ENCODE measurements around the gene DYNLT1.

Gene DYNLT1

DNA sequence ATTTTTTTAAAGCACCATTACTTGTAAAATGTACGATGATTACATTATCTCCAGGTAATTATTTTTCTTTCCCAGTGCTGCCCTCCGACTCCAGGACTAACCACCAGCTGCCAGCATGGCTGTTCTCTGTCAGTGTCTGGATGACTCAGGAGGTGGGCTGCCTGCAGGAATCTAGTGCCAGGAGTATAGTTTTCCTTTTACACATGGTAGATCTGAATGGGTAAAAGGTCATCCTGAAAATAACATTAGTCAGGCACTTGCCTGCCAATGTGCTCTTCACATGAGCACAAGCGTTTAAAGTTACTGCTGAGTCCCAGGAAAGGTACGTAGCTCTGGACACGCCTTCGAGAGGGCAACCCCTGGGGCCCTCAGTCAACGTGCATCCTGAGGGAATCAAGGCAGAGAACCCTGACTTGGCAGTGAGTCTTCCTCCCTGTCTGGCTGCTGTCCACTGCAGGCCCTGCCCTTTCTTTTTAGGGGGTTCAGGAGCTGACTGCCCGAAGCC lies 2.4 kb downstream of the DYNLT1 start:
- no peak for TF ChIP-seq NFIC (IDR thresholded peaks at IDR 0.05)
- TF ChIP-seq, protein P1, sequence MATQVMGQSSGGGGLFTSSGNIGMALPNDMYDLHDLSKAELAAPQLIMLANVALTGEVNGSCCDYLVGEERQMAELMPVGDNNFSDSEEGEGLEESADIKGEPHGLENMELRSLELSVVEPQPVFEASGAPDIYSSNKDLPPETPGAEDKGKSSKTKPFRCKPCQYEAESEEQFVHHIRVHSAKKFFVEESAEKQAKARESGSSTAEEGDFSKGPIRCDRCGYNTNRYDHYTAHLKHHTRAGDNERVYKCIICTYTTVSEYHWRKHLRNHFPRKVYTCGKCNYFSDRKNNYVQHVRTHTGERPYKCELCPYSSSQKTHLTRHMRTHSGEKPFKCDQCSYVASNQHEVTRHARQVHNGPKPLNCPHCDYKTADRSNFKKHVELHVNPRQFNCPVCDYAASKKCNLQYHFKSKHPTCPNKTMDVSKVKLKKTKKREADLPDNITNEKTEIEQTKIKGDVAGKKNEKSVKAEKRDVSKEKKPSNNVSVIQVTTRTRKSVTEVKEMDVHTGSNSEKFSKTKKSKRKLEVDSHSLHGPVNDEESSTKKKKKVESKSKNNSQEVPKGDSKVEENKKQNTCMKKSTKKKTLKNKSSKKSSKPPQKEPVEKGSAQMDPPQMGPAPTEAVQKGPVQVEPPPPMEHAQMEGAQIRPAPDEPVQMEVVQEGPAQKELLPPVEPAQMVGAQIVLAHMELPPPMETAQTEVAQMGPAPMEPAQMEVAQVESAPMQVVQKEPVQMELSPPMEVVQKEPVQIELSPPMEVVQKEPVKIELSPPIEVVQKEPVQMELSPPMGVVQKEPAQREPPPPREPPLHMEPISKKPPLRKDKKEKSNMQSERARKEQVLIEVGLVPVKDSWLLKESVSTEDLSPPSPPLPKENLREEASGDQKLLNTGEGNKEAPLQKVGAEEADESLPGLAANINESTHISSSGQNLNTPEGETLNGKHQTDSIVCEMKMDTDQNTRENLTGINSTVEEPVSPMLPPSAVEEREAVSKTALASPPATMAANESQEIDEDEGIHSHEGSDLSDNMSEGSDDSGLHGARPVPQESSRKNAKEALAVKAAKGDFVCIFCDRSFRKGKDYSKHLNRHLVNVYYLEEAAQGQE (IDR thresholded peaks at IDR 0.05; ENCODE audit: low read depth) = no peak
- no peak for TF ChIP-seq ZBTB7A (IDR thresholded peaks at IDR 0.05; ENCODE audit: low read depth)
- TF ChIP-seq FOXM1 (IDR thresholded peaks at IDR 0.05; ENCODE audit: borderline replicate concordance, low read depth) = no peak
- TF ChIP-seq USF1 (IDR thresholded peaks at IDR 0.05) = no peak
- no peak for TF ChIP-seq CREB1 (IDR thresholded peaks at IDR 0.05; ENCODE audit: low read depth)
- TF ChIP-seq TEAD4 (IDR thresholded peaks at IDR 0.05) = no peak
- TF ChIP-seq RAD21 (IDR thresholded peaks at IDR 0.05; ENCODE audit: low read depth) = no peak
- no peak for TF ChIP-seq EGR1 (IDR thresholded peaks at IDR 0.05)
- no peak for TF ChIP-seq CEBPB (IDR thresholded peaks at IDR 0.05)
- TF ChIP-seq TAF1 (IDR thresholded peaks at IDR 0.05; ENCODE audit: low read depth) = no peak
- TF ChIP-seq TCF12 (IDR thresholded peaks at IDR 0.05; ENCODE audit: low read depth) = no peak
- TF ChIP-seq EP300 (IDR thresholded peaks at IDR 0.05; ENCODE audit: borderline replicate concordance) = no peak
- TF ChIP-seq MAX (IDR thresholded peaks at IDR 0.05) = no peak

DNA sequence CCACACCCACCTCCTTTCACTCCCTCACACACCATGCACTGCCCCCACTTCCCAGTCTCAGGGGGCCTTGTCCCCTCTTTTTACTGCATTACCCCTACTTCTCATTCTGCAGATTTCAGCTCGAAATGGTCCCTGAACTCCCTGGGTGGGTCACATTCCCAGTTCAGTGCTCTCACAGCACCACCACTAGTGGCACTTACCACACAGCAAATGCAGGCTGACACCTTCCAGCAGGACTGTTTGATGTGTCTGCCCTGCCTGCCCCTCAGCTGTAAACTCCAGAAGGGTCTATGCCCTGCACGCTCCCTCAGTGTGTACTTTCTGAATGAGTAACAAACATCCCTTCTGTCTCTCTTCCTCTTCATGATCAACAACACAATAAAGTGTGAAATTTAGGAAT lies 4.0 kb downstream of the DYNLT1 start:
- no peak for TF ChIP-seq ZBTB7A (IDR thresholded peaks at IDR 0.05; ENCODE audit: low read depth)
- TF ChIP-seq, protein P1 (IDR thresholded peaks at IDR 0.05; ENCODE audit: low read depth) = no peak
- no peak for TF ChIP-seq EGR1 (IDR thresholded peaks at IDR 0.05)
- TF ChIP-seq TCF12 (IDR thresholded peaks at IDR 0.05; ENCODE audit: low read depth) = no peak
- TF ChIP-seq CEBPB (IDR thresholded peaks at IDR 0.05) = no peak
- TF ChIP-seq EP300 (IDR thresholded peaks at IDR 0.05; ENCODE audit: borderline replicate concordance) = no peak
- no peak for TF ChIP-seq NFIC (IDR thresholded peaks at IDR 0.05)
- TF ChIP-seq USF1 (IDR thresholded peaks at IDR 0.05) = no peak
- no peak for TF ChIP-seq RAD21 (IDR thresholded peaks at IDR 0.05; ENCODE audit: low read depth)
- no peak for TF ChIP-seq YY1 (IDR thresholded peaks at IDR 0.05; ENCODE audit: low read depth)
- TF ChIP-seq TAF1 (IDR thresholded peaks at IDR 0.05; ENCODE audit: low read depth) = no peak
- TF ChIP-seq TEAD4 (IDR thresholded peaks at IDR 0.05) = no peak
- TF ChIP-seq FOXM1 (IDR thresholded peaks at IDR 0.05; ENCODE audit: borderline replicate concordance, low read depth) = no peak
- no peak for TF ChIP-seq CREB1 (IDR thresholded peaks at IDR 0.05; ENCODE audit: low read depth)
- TF ChIP-seq MAX (IDR thresholded peaks at IDR 0.05) = no peak

- no peak for TF ChIP-seq CEBPB (IDR thresholded peaks at IDR 0.05)
- TF ChIP-seq, protein P1 (IDR thresholded peaks at IDR 0.05; ENCODE audit: low read depth) = no peak
- TF ChIP-seq USF1 (IDR thresholded peaks at IDR 0.05) = no peak
- no peak for TF ChIP-seq FOXM1 (IDR thresholded peaks at IDR 0.05; ENCODE audit: borderline replicate concordance, low read depth)
- no peak for TF ChIP-seq TCF12 (IDR thresholded peaks at IDR 0.05; ENCODE audit: low read depth)
- no peak for TF ChIP-seq TEAD4 (IDR thresholded peaks at IDR 0.05)
- no peak for TF ChIP-seq TAF1 (IDR thresholded peaks at IDR 0.05; ENCODE audit: low read depth)
- no peak for TF ChIP-seq CREB1 (IDR thresholded peaks at IDR 0.05; ENCODE audit: low read depth)
- no peak for TF ChIP-seq NFIC (IDR thresholded peaks at IDR 0.05)
- no peak for TF ChIP-seq YY1 (IDR thresholded peaks at IDR 0.05; ENCODE audit: low read depth)
- no peak for TF ChIP-seq EGR1 (IDR thresholded peaks at IDR 0.05)
- TF ChIP-seq ZBTB7A (IDR thresholded peaks at IDR 0.05; ENCODE audit: low read depth) = no peak
- no peak for TF ChIP-seq RAD21 (IDR thresholded peaks at IDR 0.05; ENCODE audit: low read depth)
- TF ChIP-seq EP300 (IDR thresholded peaks at IDR 0.05; ENCODE audit: borderline replicate concordance) = no peak
- TF ChIP-seq MAX (IDR thresholded peaks at IDR 0.05) = no peak
Observed at GRCh38 chr6:158639056-158639455, 5.5 kb downstream of the DYNLT1 start.
